Thoracic aorta (tissue), 2 donors: Measurements from ENCODE around the gene NXPE1. TPM values are rescaled to one million over a fixed set of nuclear protein-coding genes. Genes with fewer than 3 reads are reported as not detected.

Experiments
- ATAC-seq: fragments of 150-250 bp; one replicate; pipeline ENCODE4 v1.8.0; 2017; ENCODE audit warnings: low read depth; ENCODE audit not compliant: insufficient number of reproducible peaks, low FRiP score
- DNase-seq: peaks from one replicate; pipeline ENCODE4 v3.0.0-alpha.2; 2020; ENCODE audit warnings: low spot score
- H3K27ac ChIP-seq, 2 donors: fragments of 200-600 bp; sonication (generic); 1 replicate in 1 of 2; 2 replicates in 1 of 2; pipeline ENCODE4 v1.5.1; 2016; ENCODE audit warnings: mild to moderate bottlenecking in 2 of 2, moderate library complexity in 2 of 2
- H3K27me3 ChIP-seq: fragments of 200-600 bp; sonication (generic); replicated peaks from 2 replicates; pipeline ENCODE4 v1.6.0; 2016; ENCODE audit warnings: mild to moderate bottlenecking; ENCODE audit not compliant: insufficient read depth
- H3K36me3 ChIP-seq: fragments of 200-600 bp; sonication (generic); one replicate; pipeline ENCODE4 v1.5.1; 2016
- H3K4me1 ChIP-seq, 2 donors: fragments of 200-600 bp; sonication (generic); 1 replicate in 1 of 2; 2 replicates in 1 of 2; pipeline versions ENCODE4 v1.5.1 to v1.6.0; 2016; ENCODE audit warnings: low read depth in 2 of 2, mild to moderate bottlenecking in 1 of 2; ENCODE audit not compliant: control insufficient read depth in 1 of 2
- H3K4me3 ChIP-seq: fragments of 200-600 bp; sonication (generic); 2 replicates; pipeline ENCODE4 v1.5.1; 2016; ENCODE audit warnings: mild to moderate bottlenecking
- H3K9me3 ChIP-seq: fragments of 200-600 bp; sonication (generic); 2 replicates; pipeline ENCODE4 v1.5.1; 2016
- total RNA-seq, 2 donors: library from RNA; depleted of rRNA; stranded (reverse); fragments of >200 nt; gene quantifications; one replicate each; pipeline versions ENCODE4 v1.1.0 to v1.2.3, GENCODE V29; 2016
- TF ChIP-seq, protein P1 (sequence below): fragments of 200-600 bp; sonication (generic); IDR thresholded peaks from one replicate; pipeline ENCODE4 v1.5.1; 2019; ENCODE audit warnings: antibody characterized with exemption

The NXPE1 gene
- total RNA-seq, 2 donors from 2014 or later: not detected

DNA sequence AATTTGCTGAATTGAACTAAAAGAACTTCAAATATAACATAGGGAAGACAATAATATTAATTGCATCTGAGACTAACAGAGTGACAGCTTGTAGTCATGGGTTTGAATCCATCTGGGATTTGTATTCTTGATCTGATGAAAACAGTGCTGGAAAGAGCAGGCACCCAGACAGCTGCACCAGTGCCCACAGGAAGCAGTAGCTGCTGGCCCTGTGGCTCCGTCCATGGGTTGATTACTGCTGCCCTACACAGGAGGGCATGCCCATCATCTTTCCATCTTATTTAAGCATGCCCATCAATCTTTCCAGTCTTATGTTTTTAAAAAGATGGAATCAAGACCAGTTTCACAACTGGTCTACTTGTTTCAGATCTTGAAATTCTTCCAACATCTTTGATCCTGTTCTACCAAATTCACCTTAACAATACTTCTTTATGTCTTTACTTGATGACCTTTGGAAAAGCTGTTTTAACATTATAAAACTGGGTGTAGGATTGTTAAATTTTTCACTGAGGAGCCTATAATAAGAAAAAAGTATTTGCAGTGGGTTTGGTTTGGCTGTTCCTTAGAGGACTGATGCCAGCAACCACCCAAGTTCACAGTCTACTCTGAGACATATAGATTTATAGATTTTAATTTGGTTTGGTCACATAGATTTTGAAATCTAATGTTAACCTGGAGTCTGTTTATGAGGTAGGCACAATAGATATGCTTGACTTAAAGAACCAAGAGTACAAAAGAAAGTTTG lies 36.7 kb upstream of the NXPE1 start:
- no peaks in the 10 kb centered on the region for H3K9me3 ChIP-seq
- no peak overlapping the region for H3K27ac ChIP-seq
- no peak overlapping the region for H3K4me3 ChIP-seq
- DNase-seq (no peak), ATAC-seq (no peak)
- TF ChIP-seq, protein P1, sequence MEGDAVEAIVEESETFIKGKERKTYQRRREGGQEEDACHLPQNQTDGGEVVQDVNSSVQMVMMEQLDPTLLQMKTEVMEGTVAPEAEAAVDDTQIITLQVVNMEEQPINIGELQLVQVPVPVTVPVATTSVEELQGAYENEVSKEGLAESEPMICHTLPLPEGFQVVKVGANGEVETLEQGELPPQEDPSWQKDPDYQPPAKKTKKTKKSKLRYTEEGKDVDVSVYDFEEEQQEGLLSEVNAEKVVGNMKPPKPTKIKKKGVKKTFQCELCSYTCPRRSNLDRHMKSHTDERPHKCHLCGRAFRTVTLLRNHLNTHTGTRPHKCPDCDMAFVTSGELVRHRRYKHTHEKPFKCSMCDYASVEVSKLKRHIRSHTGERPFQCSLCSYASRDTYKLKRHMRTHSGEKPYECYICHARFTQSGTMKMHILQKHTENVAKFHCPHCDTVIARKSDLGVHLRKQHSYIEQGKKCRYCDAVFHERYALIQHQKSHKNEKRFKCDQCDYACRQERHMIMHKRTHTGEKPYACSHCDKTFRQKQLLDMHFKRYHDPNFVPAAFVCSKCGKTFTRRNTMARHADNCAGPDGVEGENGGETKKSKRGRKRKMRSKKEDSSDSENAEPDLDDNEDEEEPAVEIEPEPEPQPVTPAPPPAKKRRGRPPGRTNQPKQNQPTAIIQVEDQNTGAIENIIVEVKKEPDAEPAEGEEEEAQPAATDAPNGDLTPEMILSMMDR: no peak
- H3K27me3 ChIP-seq: no peaks in the 10 kb centered on the region
- peaks cover 0 to 4% of the 10 kb centered on the region in 2 donors for H3K4me1 ChIP-seq
- no peaks in the 10 kb centered on the region for H3K36me3 ChIP-seq

DNA sequence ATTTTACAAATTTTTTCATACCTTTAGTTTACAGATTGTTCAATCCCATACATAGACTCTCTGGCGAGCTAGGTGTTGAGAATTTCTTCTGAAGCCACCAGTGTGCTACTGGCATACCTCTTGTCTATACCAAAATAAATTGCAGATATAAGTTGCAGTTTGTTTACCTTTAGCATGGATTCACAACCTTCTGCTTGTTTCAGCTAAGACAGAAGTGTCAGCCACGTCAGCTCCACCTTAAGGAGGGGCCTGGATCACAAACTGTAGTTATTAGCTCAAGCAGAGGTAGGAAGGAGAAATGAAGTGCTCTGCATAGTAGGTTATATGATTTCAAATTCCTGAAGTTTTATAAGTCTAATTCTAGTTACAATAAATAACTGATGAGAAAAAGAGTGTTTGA lies 35.9 kb upstream of the NXPE1 start, which contains the start of gene NXPE4:
Gene NXPE4, minus strand, starts transcription at position 216 of the 400 bp plus-strand sequence. CDS start 1,027 bp downstream, outside the sequence.
- DNase-seq: no peak
- H3K27ac ChIP-seq: no peak within 1 kb of the TSS
- TF ChIP-seq, protein P1: no peak
- no peaks in the 10 kb centered on the region for H3K9me3 ChIP-seq
- H3K4me1 ChIP-seq: peaks cover 0 to 4% of the 10 kb centered on the region in 2 donors
- ATAC-seq: no peak
- H3K27me3 ChIP-seq: no peaks in the 10 kb centered on the region
- no peak within 1 kb of the TSS for H3K4me3 ChIP-seq
- H3K36me3 ChIP-seq: no peaks in the 10 kb centered on the region

DNA sequence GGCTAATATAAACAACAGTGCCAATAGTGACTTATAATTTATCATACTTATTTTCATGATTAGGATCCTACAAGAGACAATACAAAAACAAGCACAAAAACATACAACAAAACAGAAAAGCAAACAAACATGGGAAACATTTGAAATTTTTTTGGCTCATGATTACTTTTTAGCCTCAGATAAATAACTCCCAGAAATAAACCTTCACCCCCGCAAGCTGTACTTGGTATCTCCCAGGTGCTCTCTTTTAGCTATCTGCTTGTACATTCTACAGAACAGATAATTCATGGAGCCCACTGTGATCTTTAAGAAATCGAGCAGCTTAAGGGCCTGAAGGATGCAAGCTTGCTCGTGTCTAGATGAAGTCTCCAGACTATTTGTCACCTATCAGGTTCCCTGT lies 35.0 kb upstream of the NXPE1 start:
- peaks cover 0 to 4% of the 10 kb centered on the region in 2 donors for H3K4me1 ChIP-seq
- TF ChIP-seq, protein P1: no peak

DNA sequence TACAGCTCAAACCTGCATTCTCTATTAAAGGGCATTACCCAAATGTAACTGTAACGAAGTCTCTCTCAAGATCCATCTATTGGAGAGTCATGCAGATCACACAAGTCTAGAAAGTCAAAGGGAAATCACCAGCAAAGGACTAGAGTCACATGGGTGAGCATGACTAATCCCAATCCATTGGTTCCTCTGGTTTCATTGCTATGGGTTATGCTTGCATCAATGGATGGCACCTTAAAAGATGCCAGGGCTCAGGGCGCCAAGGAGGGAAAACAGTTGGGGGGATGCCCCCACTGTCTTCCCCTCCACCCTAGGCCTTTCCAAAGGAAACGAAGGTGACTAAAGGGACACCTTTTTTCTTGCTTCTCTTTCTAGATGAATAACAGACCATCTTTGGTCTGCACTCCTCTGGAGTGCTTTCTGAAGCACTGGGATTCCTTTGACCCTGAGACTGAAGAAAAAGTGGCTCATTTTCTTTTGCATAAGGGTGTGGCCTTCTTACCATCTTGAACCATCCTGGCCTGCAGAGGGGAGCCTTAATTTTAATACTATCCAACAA lies 27.8 kb upstream of the NXPE1 start:
- H3K9me3 ChIP-seq: peaks cover 29% of the 10 kb centered on the region
- DNase-seq (no peak), ATAC-seq (no peak)

More for the DNA sequence above, 35.0 kb upstream of the NXPE1 start:
- DNase-seq (no peak), ATAC-seq (no peak)
- no peaks in the 10 kb centered on the region for H3K9me3 ChIP-seq
- H3K4me3 ChIP-seq: no peak overlapping the region
- no peak overlapping the region for H3K27ac ChIP-seq
- H3K27me3 ChIP-seq: no peaks in the 10 kb centered on the region
- H3K36me3 ChIP-seq: no peaks in the 10 kb centered on the region

DNA sequence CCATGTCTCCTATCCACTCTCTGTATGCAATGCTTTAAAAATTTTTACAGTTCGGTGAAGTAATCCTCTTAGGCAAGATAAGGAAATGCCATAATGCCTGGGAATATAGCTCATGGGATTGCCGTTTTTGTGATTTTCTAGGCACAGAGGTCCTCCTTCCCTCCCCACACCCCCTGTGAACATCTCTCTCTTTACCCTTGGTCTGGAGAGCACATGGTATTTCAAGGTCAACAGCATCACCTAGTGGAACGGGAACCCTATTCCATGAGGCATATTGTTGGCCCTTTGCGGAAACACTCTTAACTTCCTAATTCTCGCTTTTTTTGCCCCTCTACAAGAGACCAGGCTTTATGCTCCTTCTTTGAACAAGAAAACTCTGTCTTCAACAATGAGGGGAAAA lies 27.1 kb upstream of the NXPE1 start:
- H3K36me3 ChIP-seq: no peaks in the 10 kb centered on the region

More for the DNA sequence above, 27.8 kb upstream of the NXPE1 start:
- Histone ChIP-seq H3K27ac (no peak overlapping the region), H3K4me3 (no peak overlapping the region), H3K27me3 (no peaks in the 10 kb centered on the region), H3K4me1 (no peaks in the 10 kb centered on the region), H3K36me3 (no peaks in the 10 kb centered on the region)
- TF ChIP-seq, protein P1: no peak

More for the DNA sequence above, 27.1 kb upstream of the NXPE1 start:
- DNase-seq (no peak), ATAC-seq (no peak)
- Histone ChIP-seq H3K4me3 (no peak overlapping the region), H3K27ac (no peak overlapping the region), H3K9me3 (peaks cover 29% of the 10 kb centered on the region), H3K4me1 (no peaks in the 10 kb centered on the region), H3K27me3 (no peaks in the 10 kb centered on the region)
- TF ChIP-seq, protein P1: no peak
